Ovary (tissue), 3 donors: ENCODE results near the gene PCID2.

Experiments used
- CTCF ChIP-seq, 3 donors: fragments of 450-650 bp in 2 of 3; fragments of 200-600 bp in 1 of 3; IDR thresholded peaks; one replicate each; pipeline versions ENCODE4 v1.5.1 to v1.8.0; 2016 to 2022; ENCODE audit warnings: antibody characterized with exemption in 3 of 3, mild to moderate bottlenecking in 1 of 3
- POLR2A ChIP-seq: fragments of 450-650 bp; IDR thresholded peaks from one replicate; pipeline ENCODE4 v1.6.1; 2017; ENCODE audit warnings: antibody characterized with exemption, mild to moderate bottlenecking, moderate library complexity
- donor health status: DM: no; HTN: no; CAD: no.

- TF ChIP-seq POLR2A (no peak), CTCF (IDR thresholded peaks at IDR 0.05) (no peak)
These were observed 10.9 kb upstream of the PCID2 start for GRCh38 chr13:113219256-113219940.
